Activated CD4-positive, CD25-positive, alpha-beta regulatory T cell treated with anti-CD3 and anti-CD28 coated beads, Interleukin-2, amount 50 U/mL, for 72 hours (primary cell): ENCODE data around the gene CACNG1.

Experiments
- DNase-seq: peaks from one replicate; pipeline ENCODE4 v3.0.0; 2021

Gene CACNG1, protein sequence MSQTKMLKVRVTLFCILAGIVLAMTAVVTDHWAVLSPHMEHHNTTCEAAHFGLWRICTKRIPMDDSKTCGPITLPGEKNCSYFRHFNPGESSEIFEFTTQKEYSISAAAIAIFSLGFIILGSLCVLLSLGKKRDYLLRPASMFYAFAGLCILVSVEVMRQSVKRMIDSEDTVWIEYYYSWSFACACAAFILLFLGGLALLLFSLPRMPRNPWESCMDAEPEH

DNA sequence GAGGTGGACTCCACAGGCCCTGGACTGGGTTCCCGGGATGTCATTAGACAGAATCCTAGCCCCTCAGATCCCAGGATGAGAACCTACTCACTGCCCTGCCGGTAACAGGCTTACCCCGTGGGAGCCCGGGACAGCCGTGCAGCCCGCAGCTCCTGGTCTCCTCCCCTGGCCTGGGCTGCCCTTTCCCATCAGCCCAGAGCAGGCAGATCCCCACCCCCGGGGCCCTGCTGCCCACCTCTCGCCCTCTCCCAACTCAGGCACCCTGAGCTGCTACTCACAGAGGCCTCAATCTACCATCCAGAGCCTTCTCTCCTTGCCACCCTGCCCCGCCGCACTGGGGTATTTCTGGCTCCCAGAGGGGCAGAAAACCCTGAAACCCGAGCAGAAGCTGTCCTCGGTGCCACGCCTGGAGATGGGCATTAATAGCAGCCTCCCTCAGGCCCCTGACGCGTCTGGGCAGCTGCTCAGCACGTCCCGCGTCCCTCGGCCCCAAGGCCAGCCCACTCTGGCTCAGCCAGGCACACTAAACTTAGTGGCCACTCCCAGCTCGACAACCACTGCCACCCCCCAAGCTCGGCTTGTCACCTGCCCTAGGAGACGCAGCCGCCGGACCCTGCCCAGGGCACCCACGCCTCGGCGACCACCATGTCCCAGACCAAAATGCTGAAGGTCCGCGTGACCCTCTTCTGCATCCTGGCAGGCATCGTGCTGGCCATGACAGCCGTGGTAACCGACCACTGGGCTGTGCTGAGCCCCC, at the start of gene CACNG1:
TSS of gene CACNG1 (plus strand) at position 539 of the 757 bp plus-strand sequence. CDS start at position 646, 107 bp downstream.
- no peak for DNase-seq

DNA sequence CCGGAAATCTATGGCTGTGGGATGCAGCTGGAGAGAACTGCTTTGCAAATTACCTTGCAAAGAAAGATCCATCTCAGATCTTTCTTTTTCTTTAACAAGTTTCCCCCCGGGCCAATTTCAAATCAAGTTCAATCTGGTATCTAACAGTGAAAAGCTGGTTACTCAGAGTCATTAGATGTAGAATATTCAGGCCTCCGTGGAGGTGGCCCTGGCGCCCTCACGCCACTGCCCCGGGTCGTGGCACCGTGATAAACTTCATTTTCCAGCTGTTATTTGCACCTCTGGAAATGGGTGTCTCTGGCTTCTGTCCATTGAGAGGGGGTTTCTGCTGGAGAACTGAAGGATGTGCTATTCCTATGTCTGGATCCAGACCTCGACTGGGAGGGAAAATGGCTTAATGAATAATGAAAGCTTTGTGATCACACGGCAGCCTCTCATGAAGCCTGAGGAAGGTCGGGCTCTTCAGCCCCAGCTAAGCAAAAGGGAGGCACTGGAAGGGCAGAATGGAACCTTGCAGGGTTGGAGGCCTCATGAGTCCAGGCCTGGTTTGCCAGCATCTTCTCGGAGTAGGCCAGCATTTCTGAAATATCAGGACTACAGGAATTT, 49.3 kb upstream of the CACNG1 start:
- DNase-seq, result no peak

DNA sequence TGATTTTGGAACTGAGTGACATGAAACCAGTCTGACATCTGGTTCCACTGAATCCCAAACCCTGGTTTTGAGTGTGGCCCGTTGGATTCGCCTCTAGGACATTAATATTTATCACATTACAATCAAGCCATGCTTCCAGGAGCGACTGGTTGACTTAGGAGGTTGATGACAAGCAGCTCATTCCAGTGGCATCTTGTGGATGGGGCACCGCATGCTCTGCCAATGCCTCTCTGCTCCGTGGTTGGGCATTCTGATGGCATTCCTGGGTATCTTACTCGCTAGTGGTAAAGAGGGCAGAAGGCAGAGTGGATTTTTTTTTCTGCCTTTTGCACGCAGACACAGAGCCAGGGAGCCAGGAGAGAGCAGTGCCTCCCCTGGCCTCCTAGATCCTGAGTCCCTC, 48.4 kb upstream of the CACNG1 start:
- DNase-seq, result no peak

DNA sequence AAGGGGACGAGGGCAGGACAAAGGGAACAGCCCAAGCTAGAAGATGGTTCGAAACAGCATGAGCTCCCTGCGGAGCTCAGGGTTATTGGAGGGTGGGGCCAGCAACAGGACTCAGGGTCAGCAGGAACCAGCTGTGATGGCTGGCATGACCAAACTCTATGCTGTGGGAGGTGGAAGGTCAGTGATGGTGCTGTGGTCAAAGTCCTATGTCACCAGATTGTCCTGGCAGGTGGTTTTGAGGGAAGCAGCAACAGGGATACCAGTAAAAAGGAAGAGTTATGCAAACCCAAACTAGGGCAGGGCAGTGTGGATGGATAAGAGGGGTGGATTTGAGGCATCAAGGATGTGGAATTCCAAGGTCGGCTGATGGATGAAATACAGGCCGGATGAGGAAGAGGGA, 47.4 kb upstream of the CACNG1 start:
- no peak for DNase-seq

DNA sequence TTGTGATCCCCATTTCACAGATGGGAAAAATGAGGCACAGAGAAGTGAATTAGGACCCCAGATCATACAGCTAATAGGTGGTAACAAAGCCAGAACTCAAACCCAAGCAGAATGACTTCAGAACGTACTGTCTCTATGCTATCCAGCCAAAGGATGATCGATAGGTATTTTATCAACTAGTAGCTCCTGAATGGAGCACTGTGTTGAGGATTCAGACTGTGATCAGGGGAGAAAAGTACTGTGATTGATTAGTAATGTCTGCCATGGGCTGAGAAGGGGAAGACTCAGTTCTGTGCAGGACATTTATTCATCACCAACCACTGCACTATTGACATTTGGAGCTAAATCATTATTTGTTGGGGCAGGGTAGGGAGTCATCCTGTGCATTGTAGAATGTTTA, 41.1 kb upstream of the CACNG1 start:
- no peak for DNase-seq

DNA sequence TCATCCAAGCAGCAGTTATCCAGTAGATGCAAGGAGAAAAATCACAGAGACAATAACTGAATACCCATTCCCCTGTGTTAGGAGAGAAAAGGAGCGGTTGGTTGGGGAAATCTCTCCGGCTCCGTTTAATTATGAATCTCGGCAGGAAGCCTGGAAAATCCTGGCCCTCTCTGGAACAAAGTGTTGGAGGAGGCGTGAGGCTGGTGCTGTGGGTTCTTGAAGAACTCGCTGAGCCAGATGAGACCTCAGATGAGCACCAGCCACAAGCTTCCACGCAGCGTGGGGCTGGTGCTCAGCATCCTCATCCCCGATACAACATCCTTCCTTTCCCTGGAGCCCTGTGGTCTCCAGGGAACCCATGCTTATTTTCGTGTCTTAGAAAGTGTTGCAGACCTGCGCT, 40.2 kb upstream of the CACNG1 start:
- DNase-seq, result no peak

DNA sequence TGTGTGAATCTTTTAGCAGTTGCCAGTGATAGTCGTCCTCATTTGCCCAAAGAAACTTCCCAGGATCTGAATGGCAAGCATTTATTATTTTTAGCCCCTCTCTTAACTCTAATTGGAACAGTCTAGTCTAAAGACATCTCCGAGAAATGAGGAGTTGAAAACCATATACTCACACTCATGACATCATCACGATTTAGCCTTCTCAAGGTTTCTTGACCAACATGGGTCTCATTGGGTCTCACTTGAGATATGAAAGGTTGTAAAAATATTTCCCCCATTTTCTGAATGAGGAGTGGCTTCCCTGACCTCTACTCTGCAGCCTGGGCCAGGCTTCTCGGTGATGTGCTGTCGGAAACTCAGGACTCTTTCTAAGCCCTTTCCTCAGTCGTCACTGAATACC, 37.1 kb upstream of the CACNG1 start:
- no peak for DNase-seq

DNA sequence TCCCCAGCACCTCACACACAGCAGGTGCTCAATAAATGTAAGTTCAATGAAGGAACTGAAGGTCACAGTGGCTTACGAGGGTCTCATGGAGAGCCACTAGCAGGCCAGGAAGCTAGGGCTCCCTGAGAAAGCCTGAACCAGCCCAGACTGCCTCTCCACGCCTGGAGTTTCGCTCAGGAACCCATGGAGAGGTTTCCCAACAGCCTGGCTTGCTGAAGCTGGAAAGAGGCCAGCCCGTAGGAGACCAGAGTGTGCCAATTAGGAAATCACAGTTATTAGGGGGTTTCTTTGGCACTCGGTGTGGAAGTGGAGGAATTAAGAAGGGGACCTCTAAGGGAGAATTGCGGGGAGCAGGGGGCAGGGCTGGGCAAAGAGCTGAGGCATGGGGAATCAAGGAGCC, 36.3 kb upstream of the CACNG1 start:
- DNase-seq, result no peak

DNA sequence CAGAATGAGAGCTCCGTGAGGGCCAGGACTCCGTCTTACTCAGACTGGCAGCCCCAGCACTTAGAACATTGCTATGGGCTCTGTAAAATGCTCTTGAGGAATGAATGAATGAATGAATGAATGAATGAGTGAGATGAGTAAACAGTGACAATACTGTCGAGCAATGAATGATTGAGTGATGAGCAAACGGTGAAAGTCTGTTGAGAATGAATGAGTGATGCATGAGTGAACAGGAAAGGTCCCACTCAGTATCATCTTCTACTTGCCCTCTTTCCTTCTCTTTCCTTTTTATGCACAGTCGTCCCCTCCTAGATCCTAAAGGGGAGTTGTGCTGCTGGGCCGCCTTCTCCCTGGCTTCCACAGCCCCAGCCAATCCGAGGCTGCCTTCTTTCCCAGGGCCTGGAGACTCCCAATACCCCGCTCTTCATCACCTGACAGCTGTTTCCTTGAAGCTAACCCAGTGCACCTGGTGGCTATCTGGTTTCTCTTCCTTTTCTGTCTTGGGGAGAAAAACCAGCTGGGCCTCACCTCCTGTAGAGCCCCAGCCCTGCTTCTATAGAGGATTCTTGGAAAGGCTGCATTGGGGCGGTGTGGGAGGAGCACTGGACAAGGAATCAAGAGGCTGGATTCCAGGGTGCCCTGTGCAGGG, 32.7 kb upstream of the CACNG1 start:
- no peak for DNase-seq

DNA sequence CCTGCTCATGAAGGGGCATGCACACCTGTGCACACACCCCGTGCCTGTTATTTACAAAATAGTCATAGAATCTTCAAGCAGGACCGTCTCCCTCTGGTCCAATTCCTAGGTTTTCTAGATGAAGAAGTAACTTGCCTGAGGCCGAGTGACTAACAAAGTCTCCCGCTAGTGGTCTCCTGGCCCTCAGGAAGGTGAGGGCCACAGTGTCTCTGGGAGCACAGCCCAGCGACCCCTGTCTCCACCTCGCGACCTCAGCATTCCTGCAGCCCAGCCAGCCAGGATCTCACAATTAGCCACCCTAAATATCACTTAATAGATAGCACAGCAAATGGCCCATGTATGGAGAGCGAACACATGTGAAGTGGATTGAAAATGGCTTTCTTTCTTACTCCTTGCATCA, 30.5 kb upstream of the CACNG1 start:
- DNase-seq, result no peak

DNA sequence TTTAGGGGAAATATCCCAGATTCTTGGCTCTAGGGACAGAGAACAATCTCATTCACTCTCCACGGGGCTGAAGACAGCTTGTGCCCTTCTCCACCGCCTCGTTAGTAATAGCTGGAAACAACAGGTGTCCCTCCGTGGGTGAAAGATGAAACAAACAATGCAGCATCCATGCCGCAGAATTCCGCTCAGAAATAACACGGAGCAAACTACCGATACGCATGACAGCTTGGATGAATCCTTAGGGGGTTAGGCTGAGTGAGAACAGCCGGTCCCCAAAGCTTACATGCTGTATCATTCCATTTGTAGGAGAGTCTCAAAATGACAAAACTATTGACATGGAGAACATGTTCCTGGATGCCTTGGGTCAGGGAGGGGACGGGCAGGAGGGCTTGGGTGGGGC, 29.4 kb upstream of the CACNG1 start:
- no peak for DNase-seq

DNA sequence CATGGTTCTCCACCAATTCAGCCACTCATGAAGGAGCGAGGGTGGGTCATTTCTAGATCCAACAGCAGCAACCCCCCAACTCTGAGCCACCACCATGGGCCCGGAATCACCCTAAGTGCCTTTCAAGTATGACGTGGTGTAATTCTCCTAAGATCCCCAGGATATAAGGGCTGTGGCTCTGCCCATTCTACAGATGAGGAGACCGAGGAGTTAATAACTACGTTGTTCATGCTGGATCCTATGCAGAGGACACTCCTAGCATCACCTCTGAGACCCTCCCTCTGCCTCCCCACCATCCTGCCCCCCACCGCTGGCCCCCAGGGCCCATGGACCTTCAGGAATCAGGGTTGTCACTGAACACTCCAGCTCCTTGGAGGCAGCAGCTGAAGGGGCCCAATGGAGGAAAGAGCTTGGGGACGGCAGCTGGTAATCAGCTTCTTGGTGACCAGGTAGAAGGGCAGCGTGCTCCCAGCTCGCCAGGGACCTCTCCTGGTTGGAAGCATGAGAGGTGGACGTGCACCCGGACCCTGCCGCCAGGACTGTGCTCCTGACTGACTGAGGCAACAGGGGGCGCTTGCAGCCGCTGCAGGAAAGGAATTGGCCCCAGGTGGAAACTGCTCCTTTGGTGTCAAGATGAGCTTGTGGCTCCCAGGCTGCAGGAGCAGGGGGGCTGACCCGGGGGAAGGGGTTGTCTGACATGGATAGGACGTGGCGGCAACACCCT, 28.2 kb upstream of the CACNG1 start:
- DNase-seq, result no peak

DNA sequence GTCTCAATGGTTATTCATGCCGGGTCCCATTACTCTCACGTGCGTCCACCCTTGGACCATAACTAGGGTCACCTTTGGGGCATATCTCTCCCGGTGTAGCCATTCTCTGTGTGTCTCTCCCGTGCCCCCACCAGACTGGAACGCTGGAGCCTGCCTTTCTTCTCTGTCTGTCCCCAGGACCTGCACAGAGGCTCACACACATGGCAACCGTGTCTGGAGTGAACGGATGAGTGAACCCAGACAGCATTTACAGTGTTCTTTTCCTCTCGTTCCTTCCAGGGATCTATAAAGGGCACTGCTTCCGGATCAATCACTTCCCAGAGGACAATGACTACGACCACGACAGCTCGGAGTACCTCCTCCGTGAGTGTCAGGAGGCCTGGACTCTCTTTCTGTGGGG, 26.4 kb upstream of the CACNG1 start:
- DNase-seq, result no peak

DNA sequence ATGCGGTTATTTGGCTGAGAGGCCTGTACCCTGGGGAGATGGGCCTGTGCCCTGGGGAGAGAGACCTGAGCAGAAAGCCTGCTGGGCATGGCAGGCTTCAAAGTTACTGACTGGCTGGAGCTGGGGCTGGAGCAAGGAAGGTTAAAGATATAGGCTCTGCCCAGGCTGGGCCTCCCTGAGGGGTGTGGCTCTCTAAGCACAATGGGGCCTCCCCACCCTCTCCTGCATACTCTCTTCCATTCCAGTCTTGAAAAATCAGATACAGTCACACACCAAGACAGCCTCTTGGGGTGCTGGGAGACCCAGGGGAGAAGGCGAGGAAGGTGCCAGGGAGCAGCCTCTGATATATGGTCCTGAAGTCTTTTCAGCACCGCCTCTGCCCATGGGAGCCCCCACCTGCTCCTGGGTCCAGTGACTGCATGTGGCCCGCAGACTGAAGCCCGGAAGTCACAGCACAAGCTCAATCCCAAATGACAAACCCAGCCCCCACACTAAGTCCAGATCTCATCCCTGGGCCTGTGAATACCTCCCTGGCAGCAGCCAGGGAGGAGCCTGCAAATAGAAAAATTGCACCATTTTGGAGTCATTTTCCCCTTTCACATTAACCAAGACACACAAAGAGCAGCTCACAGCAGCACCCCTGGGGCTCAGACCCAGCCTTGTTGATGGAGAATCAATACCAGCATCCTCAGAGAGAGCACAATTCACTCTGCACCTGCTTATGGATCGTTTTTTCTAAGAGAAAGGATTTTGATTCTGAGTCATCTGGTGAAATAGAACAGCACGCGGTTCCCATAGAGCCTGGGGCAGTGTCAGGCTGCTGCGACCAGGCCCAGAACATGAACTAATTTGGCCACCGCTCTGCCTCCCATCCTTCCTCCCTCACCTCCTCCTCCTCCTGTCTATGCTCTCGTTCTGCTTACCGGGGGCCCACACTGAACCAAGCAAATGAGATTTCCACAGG, 25.6 kb upstream of the CACNG1 start:
- DNase-seq, result no peak

DNA sequence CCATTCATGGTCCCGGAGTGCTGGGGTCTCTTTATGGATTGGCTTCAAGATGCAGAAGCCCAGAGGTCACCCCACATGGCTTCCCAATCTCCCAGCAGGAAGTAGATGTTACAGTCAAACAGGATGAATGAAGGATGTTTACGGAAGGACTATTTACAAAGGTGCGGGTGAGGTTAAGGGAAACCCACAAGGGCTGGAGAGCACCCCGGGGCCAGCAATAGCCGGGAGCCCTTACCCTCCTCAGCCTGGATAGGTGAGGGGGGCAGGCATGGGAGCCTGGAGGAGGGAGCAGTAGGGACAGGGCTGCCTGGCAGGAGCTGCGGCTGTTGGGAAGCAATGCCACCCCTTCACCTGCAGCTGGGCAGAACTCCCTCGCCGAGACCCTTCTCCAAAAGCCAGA, 24.5 kb upstream of the CACNG1 start:
- DNase-seq, result no peak

DNA sequence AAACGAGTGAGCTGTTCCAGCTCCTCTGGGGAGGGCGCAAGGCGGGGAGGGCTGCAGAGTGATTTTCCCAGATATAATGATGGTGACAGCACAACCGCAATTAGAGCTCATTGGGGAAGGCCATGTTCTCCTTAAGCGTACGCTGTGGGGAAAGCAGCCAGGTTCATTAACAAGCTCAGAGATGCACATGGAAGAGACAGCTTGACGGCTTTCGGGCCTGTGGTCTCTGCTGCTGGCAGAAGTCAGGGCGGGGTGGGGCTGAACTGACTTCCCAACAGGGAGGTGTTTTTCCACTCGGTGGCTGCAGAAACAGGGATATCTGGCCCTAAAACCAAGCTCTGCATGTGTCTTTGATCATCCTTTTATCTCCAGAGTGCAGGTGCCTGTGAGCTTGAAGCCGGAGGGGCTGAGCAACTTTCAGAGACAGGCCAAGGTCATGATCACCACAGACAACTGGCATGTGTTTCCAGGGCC, 24.0 kb upstream of the CACNG1 start:
- no peak for DNase-seq

DNA sequence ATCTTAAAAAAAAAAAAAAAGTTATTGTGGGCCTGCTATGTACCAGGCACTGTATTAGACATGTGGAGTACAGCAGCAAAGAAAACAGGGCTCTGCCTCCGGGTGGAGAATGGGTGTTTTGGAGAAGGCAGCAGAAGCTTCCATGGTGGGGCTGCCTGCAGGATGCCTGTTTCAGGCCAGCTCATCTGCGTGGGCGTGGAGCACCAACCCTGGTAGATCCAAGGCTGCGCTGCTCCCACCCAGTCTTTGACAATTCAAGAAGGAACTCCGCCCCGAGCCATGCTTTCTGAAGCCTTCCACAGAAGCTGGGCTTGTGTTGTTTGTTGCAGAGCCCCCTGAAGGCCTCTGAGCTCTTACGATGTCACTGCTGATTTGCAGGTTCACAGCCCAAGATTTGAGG, 23.2 kb upstream of the CACNG1 start:
- no peak for DNase-seq

DNA sequence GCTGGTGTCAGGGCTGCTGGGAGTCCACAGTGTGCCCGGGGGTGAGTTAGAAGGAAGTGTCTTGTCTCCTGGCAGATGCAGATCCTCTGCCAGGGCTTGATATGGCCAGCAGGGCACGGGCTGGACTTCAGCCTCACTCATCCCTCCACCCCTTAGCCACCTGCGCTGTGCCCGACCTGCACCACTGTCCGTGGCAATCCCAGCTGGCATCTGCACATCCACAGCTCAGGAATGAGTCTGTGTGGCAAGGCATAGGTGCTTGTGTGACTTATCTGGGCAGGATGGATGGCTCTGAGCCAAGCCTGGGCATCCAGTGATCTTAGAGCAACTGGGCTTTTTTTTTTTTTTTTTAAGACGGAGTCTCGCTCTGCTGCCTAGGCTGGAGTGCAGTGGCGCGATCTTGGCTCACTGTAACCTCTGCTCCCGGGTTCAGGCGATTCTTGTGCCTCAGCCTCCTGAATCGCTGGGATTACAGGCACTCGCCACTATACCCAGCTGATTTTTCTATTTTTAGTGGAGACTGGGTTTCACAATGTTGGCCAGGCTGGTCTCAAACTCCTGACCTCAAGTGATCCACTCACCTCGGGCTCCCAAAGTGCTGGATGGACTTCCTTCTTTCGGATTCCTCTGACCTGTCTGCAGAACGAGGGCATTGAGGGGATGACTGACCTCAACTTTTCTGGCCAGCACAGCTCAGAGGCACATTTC, 22.5 kb upstream of the CACNG1 start:
- DNase-seq, result no peak

DNA sequence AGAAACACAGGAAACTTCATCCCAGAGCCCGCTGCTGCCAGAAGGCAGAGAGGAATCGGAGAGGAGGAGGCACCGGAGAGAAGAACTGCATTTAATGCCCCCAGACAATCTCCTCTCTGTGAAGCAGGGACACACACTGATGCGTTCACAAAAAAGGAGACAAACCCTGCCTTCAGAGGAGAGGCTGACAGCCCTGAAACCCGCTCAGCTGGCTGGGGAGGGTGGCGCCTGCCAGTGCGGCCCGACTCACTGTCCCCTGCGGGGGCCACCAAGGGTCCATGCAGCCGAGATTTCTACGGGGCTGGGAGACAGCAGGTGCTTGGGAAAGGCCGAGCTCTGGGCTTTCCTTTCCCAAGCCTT, 21.9 kb upstream of the CACNG1 start:
- DNase-seq, result no peak

DNA sequence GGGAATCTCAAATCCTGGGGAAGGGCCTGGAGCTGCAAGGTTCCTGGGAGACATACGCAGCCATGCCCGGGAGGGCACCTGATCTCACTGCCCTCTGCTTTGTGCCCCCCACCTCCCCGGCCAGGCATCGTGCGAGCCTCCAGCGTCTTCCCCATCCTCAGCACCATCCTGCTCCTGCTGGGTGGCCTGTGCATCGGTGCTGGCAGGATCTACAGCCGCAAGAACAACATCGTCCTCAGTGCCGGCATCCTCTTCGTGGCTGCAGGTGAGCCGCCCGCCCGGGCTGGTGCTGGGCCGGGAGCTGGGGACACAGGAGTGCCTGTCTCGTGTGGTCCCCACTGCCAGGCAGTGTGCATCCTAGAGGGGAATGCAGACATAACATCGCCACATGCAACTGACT, 19.6 kb upstream of the CACNG1 start:
- DNase-seq, result no peak

DNA sequence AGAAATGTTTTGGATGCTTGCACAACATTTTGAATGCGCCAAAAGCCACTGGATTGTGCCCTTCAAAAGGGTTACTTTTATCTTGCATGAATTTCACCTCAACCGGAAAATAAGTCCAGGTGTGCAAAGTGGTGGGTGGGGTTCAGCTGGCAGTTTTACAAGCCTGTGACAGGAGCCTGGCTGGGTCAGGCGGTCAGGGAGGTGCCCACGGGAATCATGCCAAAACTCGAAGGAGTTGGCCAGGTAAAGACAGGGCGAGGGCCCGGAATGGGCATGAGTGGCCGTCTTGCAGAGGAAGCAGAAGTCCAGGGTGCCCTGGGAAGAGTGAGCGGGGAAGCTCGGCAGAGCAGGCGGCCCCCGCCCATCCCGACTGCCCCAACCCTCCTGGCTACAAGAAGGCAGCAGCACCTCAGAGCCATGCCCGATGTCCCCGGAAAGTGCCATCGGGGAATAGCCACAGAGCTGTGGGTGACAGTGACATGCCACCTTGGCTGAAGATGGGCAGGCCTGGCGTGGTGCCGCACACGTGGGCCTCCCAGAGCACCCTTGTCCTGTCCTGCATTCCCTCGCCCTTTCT, 19.1 kb upstream of the CACNG1 start:
- no peak for DNase-seq
